Natural killer cell (primary cell): ENCODE data around the gene PEX14. TPM values are rescaled to one million over a fixed set of nuclear protein-coding genes. Genes with fewer than 3 reads are reported as not detected.
A peak's percentile ranks its signal among the peaks of the same experiment; 100 is the strongest.

Experiments
- ATAC-seq, 3 donors: fragments of 150-1000 bp in 2 of 3; fragments of 200-7000 bp in 1 of 3; cut with Tn5 transposase; 1 replicate in 1 of 3; 2 replicates in 2 of 3; pipeline ENCODE4 v1.10.0; 2021; ENCODE audit warnings: mild to moderate bottlenecking in 2 of 3, moderate library complexity in 2 of 3
- DNase-seq, 2 donors: peaks; one replicate each; pipeline versions ENCODE4 v3.0.0 to v3.0.0-alpha.2; 2013 to 2021; ENCODE audit warnings: mixed read lengths in 1 of 2
- H3K27ac ChIP-seq: one replicate; pipeline ENCODE4 v1.5.1; 2013; ENCODE audit warnings: mild to moderate bottlenecking, low read length
- H3K27me3 ChIP-seq: one replicate; pipeline ENCODE4 v1.6.1; 2013; ENCODE audit warnings: low read length; ENCODE audit not compliant: control insufficient read depth, insufficient read depth
- H3K36me3 ChIP-seq: one replicate; pipeline ENCODE4 v1.6.1; 2013; ENCODE audit warnings: low read length; ENCODE audit not compliant: control insufficient read depth, insufficient read depth
- H3K4me1 ChIP-seq: one replicate; pipeline ENCODE4 v1.6.1; 2013; ENCODE audit warnings: low read length; ENCODE audit not compliant: control insufficient read depth, insufficient read depth
- H3K4me3 ChIP-seq: one replicate; pipeline ENCODE4 v1.5.1; 2013; ENCODE audit warnings: low read length
- H3K9me3 ChIP-seq: one replicate; pipeline ENCODE4 v1.6.1; 2013; ENCODE audit warnings: low read length; ENCODE audit not compliant: control insufficient read depth, insufficient read depth
- H3K27ac Mint-ChIP-seq, 2 donors: one replicate each; pipeline ENCODE4 v1.8.0; 2022; ENCODE audit warnings: mild to moderate bottlenecking in 2 of 2, mixed read lengths in 2 of 2, moderate library complexity in 1 of 2
- H3K27me3 Mint-ChIP-seq, 2 donors: one replicate each; pipeline ENCODE4 v1.8.0; 2022; ENCODE audit warnings: low read depth in 2 of 2, mixed read lengths in 2 of 2
- H3K36me3 Mint-ChIP-seq: one replicate; pipeline ENCODE4 v1.8.0; 2022; ENCODE audit warnings: mixed read lengths
- H3K4me1 Mint-ChIP-seq, 2 donors: one replicate each; pipeline ENCODE4 v1.8.0; 2022; ENCODE audit warnings: mixed read lengths in 2 of 2
- H3K4me3 Mint-ChIP-seq: one replicate; pipeline ENCODE4 v1.8.0; 2022; ENCODE audit warnings: mild to moderate bottlenecking, moderate library complexity, mixed read lengths
- H3K9me3 Mint-ChIP-seq, 2 donors: one replicate each; pipeline ENCODE4 v1.8.0; 2022; ENCODE audit warnings: mixed read lengths in 2 of 2
- CTCF ChIP-seq: fragments of 200-600 bp; IDR thresholded peaks from one replicate; pipeline ENCODE4 v1.8.0; 2022; ENCODE audit warnings: antibody characterized with exemption
- WGBS: methylation state at CpG from one replicate; pipeline ENCODE4 v1.1.7; 2013; ENCODE audit warnings: missing lambda C conversion rate; ENCODE audit not compliant: insufficient coverage; 5-methylcytosine and 5-hydroxymethylcytosine counted together
- intact Hi-C: fragments of 100-400 bp; cut with micrococcal nuclease; formaldehyde crosslinking; loops from one replicate; pipeline ENCODE4 v1.14.2; 2022
- total RNA-seq, 4 donors: library from RNA; stranded (reverse); fragments of 120-200 nt in 1 of 4; gene quantifications; one replicate each; pipeline versions ENCODE4 v1.2.3 to v1.2.4, GENCODE V29; 2013 to 2022

The PEX14 gene
- total RNA-seq, 3 donors from 2014 or later (not counting 1 experiment from before 2014, with no cell fraction given) = 21.4 to 27.3 (median 24.1) TPM

GRCh38 chr1:10678402-10678801, 203.7 kb downstream of the PEX14 start:
- H3K4me3 ChIP-seq = no peak overlapping the region

GRCh38 chr1:10678852-10679251, 204.1 kb downstream of the PEX14 start:
- Histone ChIP-seq H3K4me1 (peaks cover 7% of the 10 kb centered on the region), H3K27ac (no peak overlapping the region), H3K27me3 (no peaks in the 10 kb centered on the region), H3K9me3 (no peaks in the 10 kb centered on the region), H3K36me3 (peaks cover 4% of the 10 kb centered on the region), H3K4me3 (no peak overlapping the region)
- H3K4me1 Mint-ChIP-seq = peaks cover 49 to 71% of the 10 kb centered on the region in 2 donors
- peak overlapping the region; percentile 53 to 72 for H3K27ac Mint-ChIP-seq
- peak overlapping the region; percentile 28 for H3K4me3 Mint-ChIP-seq
- no peaks in the 10 kb centered on the region for H3K9me3 Mint-ChIP-seq
- H3K27me3 Mint-ChIP-seq = no peaks in the 10 kb centered on the region
- TF ChIP-seq CTCF = no peak
- no peaks in the 10 kb centered on the region for H3K36me3 Mint-ChIP-seq
- no peak for DNase-seq
- no peak for ATAC-seq
- intact Hi-C loops = no loop called here
- 97% methylated on average over 11 of the region's 11 CpGs for WGBS

More at GRCh38 chr1:10678402-10678801, 203.7 kb downstream of the PEX14 start:
- TF ChIP-seq CTCF = no peak
- intact Hi-C loops = no loop called here
- no peaks in the 10 kb centered on the region for H3K36me3 ChIP-seq
- Mint-ChIP-seq H3K36me3 (no peaks in the 10 kb centered on the region), H3K4me3 (peak overlapping the region; percentile 28), H3K27ac (peak overlapping the region in 1 of 2 donors; percentile 53), H3K27me3 (no peaks in the 10 kb centered on the region), H3K9me3 (no peaks in the 10 kb centered on the region), H3K4me1 (peaks cover 45 to 69% of the 10 kb centered on the region in 2 donors)
- no peaks in the 10 kb centered on the region for H3K27me3 ChIP-seq
- ATAC-seq (no peak), DNase-seq (no peak)
- 93% methylated on average over 22 of the region's 23 CpGs for WGBS
- H3K27ac ChIP-seq = no peak overlapping the region
- H3K9me3 ChIP-seq = no peaks in the 10 kb centered on the region
- H3K4me1 ChIP-seq = peaks cover 7% of the 10 kb centered on the region

DNA sequence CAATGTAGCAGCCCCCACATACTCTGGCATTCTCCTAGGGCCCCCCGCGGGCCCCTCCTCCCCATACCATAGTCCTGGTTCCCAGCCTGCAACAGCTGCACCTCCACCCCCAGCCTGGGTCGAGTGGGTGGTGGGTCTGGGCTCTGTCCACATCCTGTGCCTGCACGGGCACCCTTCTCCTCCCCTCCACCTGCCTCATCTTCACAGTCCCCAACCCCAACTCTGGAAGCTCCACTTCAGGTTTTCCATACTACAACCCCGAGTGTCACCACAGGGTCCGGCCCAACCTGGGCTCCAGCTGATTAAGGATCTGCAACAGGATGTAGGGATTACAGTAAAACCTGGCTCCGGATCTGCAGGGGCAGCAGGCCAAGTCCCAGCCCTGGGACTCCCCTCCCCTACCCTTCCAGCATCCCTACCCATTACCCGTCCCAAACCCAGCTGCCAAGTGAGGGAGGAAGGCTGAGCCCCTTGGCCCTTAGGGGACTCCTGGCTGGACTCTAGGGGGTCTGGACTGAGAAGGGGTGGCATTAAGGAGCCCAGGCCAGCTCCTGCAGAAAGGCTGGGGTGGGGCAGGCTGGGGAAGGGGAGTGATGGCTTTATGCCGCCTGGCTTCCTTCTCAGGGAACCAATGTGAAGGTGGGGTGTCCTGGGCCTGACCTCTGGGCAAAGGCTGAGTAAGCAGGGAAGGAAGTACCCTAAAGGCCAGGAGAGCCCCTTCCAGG, 204.9 kb downstream of the PEX14 start:
- no peak overlapping the region for H3K4me3 ChIP-seq
- Mint-ChIP-seq H3K36me3 (no peaks in the 10 kb centered on the region), H3K27me3 (no peaks in the 10 kb centered on the region), H3K4me1 (peaks cover 50 to 71% of the 10 kb centered on the region in 2 donors), H3K27ac (peak overlapping the region; percentile 53 to 72), H3K4me3 (no peak overlapping the region), H3K9me3 (no peaks in the 10 kb centered on the region)
- peaks cover 7% of the 10 kb centered on the region for H3K4me1 ChIP-seq
- intact Hi-C loops = no loop called here
- no peak for TF ChIP-seq CTCF
- 50% methylated on average over 8 of the region's 9 CpGs for WGBS
- H3K27ac ChIP-seq = no peak overlapping the region
- H3K36me3 ChIP-seq = peaks cover 4% of the 10 kb centered on the region
- no peaks in the 10 kb centered on the region for H3K27me3 ChIP-seq
- H3K9me3 ChIP-seq = no peaks in the 10 kb centered on the region
- ATAC-seq = peak in 2 of 3 donors; percentile 18 to 26
- DNase-seq = no peak

Other genes starting within 250 kb of the PEX14 start
- gene PGD, start 75.9 kb upstream of the PEX14 start, total RNA-seq = 100 to 1,000 TPM in 1 of 3 donors, 10 to 100 TPM in 2; 35.8 to 113 (median 39.8) TPM
- gene CENPS, start 44.5 kb upstream of the PEX14 start, total RNA-seq = 1 to 10 TPM; 4.1 to 5.0 (median 4.5) TPM
- gene CORT, start 24.9 kb upstream of the PEX14 start, total RNA-seq = not detected
- 10 to 100 TPM; 17.5 to 21.8 (median 21.5) TPM for gene DFFA, start 2.4 kb upstream of the PEX14 start, total RNA-seq